GM23338 (cell line): ENCODE results near the gene ZBTB20.

Experiments
- CREB1 ChIP-seq: fragments of 250-450 bp; sonication (Bioruptor Pico); IDR thresholded peaks from 2 replicates; pipeline ENCODE4 v1.5.0; 2020; ENCODE audit warnings: low read depth, mild to moderate bottlenecking, moderate library complexity
- CTCF ChIP-seq, 2 experiments: fragments of 200-600 bp in 1 of 2; sonication (generic) in 1 of 2; conservative IDR thresholded peaks; 2 replicates each; pipeline versions ENCODE4 v1.5.1 to v1.6.1; 2016 to 2017; ENCODE audit warnings: antibody characterized with exemption in 2 of 2, low read depth in 2 of 2, mild to moderate bottlenecking in 2 of 2, moderate library complexity in 1 of 2
- ETS1 ChIP-seq: IDR thresholded peaks from 2 replicates; pipeline ENCODE4 v1.6.1; 2016; ENCODE audit warnings: antibody characterized with exemption
- EZH2 ChIP-seq: fragments of 200-600 bp; sonication (generic); IDR thresholded peaks from one replicate; pipeline ENCODE4 v1.8.0; 2017; ENCODE audit warnings: antibody characterized with exemption, mild to moderate bottlenecking, low read depth; ENCODE audit not compliant: unreplicated experiment
- EZH2phosphoT487 ChIP-seq: fragments of 200-600 bp; sonication (generic); IDR thresholded peaks from one replicate; pipeline ENCODE4 v1.8.1; 2018; ENCODE audit warnings: antibody characterized with exemption; ENCODE audit not compliant: unreplicated experiment
- JUNB ChIP-seq: IDR thresholded peaks from one replicate; pipeline ENCODE4 v1.6.1; 2016; ENCODE audit warnings: antibody characterized with exemption; ENCODE audit not compliant: unreplicated experiment
- NANOG ChIP-seq: IDR thresholded peaks from 2 replicates; pipeline ENCODE4 v1.6.1; 2016; ENCODE audit warnings: antibody characterized with exemption, borderline replicate concordance
- POLR2AphosphoS5 ChIP-seq: IDR thresholded peaks from 2 replicates; pipeline ENCODE4 v1.6.1; 2016; ENCODE audit warnings: antibody characterized with exemption, low read depth
- REST ChIP-seq: IDR thresholded peaks from one replicate; pipeline ENCODE4 v1.6.1; 2018; ENCODE audit warnings: antibody characterized with exemption; ENCODE audit not compliant: unreplicated experiment
- STAT1 ChIP-seq: IDR thresholded peaks from one replicate; pipeline ENCODE4 v1.6.1; 2016; ENCODE audit warnings: antibody characterized with exemption; ENCODE audit not compliant: unreplicated experiment
- ZNF114 ChIP-seq: fragments of 250-450 bp; sonication (Bioruptor Pico); IDR thresholded peaks from 2 replicates; pipeline ENCODE4 v1.5.0; 2020; ENCODE audit warnings: mild to moderate bottlenecking, moderate library complexity
- ZNF331 ChIP-seq: fragments of 250-450 bp; sonication (Bioruptor Pico); IDR thresholded peaks from 2 replicates; pipeline ENCODE4 v1.5.0; 2020; ENCODE audit warnings: low read depth, mild to moderate bottlenecking, moderate library complexity
- ZNF462 ChIP-seq: fragments of 250-450 bp; sonication (Bioruptor Pico); IDR thresholded peaks from 2 replicates; pipeline ENCODE4 v1.5.0; 2020; ENCODE audit warnings: mild to moderate bottlenecking, moderate library complexity

- TF ChIP-seq CTCF (conservative IDR thresholded peaks at IDR 0.05; ENCODE audit: low read depth in 2 of 2) (no peak), JUNB (no peak), EZH2phosphoT487 (no peak), EZH2 (no peak), REST (no peak), CREB1 (CRISPR knock-in tag) (no peak), POLR2AphosphoS5 (no peak), ZNF331 (CRISPR knock-in tag) (no peak), ZNF114 (CRISPR knock-in tag) (no peak), ETS1 (no peak), ZNF462 (CRISPR knock-in tag) (no peak), NANOG (no peak), STAT1 (no peak)
These were observed 757.9 kb downstream of the ZBTB20 start for GRCh38 chr3:114389156-114389555.
